Sciatic nerve (tissue), 2 donors: Measurements from ENCODE around the gene FOXP3. TPM values are rescaled to one million over a fixed set of nuclear protein-coding genes. Genes with fewer than 3 reads are reported as not detected.

Source experiments
- ATAC-seq: fragments of 200-7000 bp; cut with Tn5 transposase; one replicate; pipeline ENCODE4 v1.9.1; 2020; ENCODE audit warnings: mild to moderate bottlenecking, moderate library complexity
- DNase-seq: peaks from one replicate; pipeline ENCODE4 v3.0.0-alpha.2; 2020; ENCODE audit warnings: low spot score
- intact Hi-C: fragments of 100-400 bp; cut with DNase I; formaldehyde crosslinking; loops from one replicate; pipeline ENCODE4 v1.14.2; 2022
- total RNA-seq: library from RNA; stranded (reverse); fragmentation: NEBNext Ultra II Directional; extraction: Animal tissue kit (Norgen Biotek cat#: 25700); gene quantifications from one replicate; pipeline ENCODE4 v1.2.1, GENCODE V29; 2021
- donor health status: DM: no; HTN: no; CAD: no.
- donor health status: DM: no; HTN: no; CAD: no.

FOXP3 gene
- total RNA-seq, 1 donor from 2014 or later = 0.13 TPM

GRCh38 chrX:49276671-49277534 lies 12.4 kb upstream of the FOXP3 start:
- ATAC-seq = no peak
- DNase-seq = peak; percentile 32
- intact Hi-C loops = no loop called here

- ATAC-seq (no peak), DNase-seq (no peak)
- intact Hi-C loops = no loop called here
Measured at GRCh38 chrX:49276207-49276606, 11.7 kb upstream of the FOXP3 start.

- intact Hi-C loops = no loop called here
- ATAC-seq (no peak), DNase-seq (no peak)
Measured at GRCh38 chrX:49273181-49273727, 8.7 kb upstream of the FOXP3 start.

- DNase-seq (no peak), ATAC-seq (no peak)
- intact Hi-C loops = no loop called here
Measured at GRCh38 chrX:49272421-49272820, 7.9 kb upstream of the FOXP3 start.

GRCh38 chrX:49271341-49271740 lies 6.8 kb upstream of the FOXP3 start:
- intact Hi-C loops = no loop called here
- ATAC-seq (no peak), DNase-seq (no peak)

GRCh38 chrX:49270249-49270921 lies 5.9 kb upstream of the FOXP3 start:
- ATAC-seq = no peak
- DNase-seq = peak; percentile 65
- intact Hi-C loops = no loop called here

GRCh38 chrX:49269767-49270248 lies 5.3 kb upstream of the FOXP3 start, which contains the start of gene PPP1R3F:
Gene PPP1R3F (plus strand): TSS chrX:49269793. CDS start chrX:49269870, 77 bp downstream.
- DNase-seq (no peak), ATAC-seq (no peak)
- intact Hi-C loops = no loop called here

- ATAC-seq (peak; percentile 98), DNase-seq (peak; percentile 97)
- intact Hi-C loops = no loop called here
Measured at GRCh38 chrX:49269010-49269766, 4.7 kb upstream of the FOXP3 start.

- ATAC-seq = no peak
- intact Hi-C loops = no loop called here
- no peak for DNase-seq
Measured at GRCh38 chrX:49268702-49269009, 4.1 kb upstream of the FOXP3 start.

- ATAC-seq (no peak), DNase-seq (no peak)
- intact Hi-C loops = no loop called here
Measured at GRCh38 chrX:49266523-49267445, 2.3 kb upstream of the FOXP3 start.

- DNase-seq (no peak), ATAC-seq (no peak)
- intact Hi-C loops = no loop called here
Measured at GRCh38 chrX:49263631-49264030, 879 bp downstream of the FOXP3 start.

GRCh38 chrX:49262603-49263002 lies 1.9 kb downstream of the FOXP3 start:
- DNase-seq = no peak
- intact Hi-C loops = no loop called here
- no peak for ATAC-seq

- DNase-seq (no peak), ATAC-seq (no peak)
- intact Hi-C loops = no loop called here
Measured at GRCh38 chrX:49260221-49260985, 4.1 kb downstream of the FOXP3 start.

- no peak for DNase-seq
- intact Hi-C loops = no loop called here
- ATAC-seq = no peak
Measured at GRCh38 chrX:49258749-49259124, 5.8 kb downstream of the FOXP3 start.

- ATAC-seq = no peak
- no peak for DNase-seq
- intact Hi-C loops = no loop called here
Measured at GRCh38 chrX:49257846-49258748, 6.4 kb downstream of the FOXP3 start.

GRCh38 chrX:49257074-49257790 lies 7.3 kb downstream of the FOXP3 start:
- DNase-seq = no peak
- no peak for ATAC-seq
- intact Hi-C loops = no loop called here
